Smooth muscle cell (in vitro differentiated cells): ENCODE data around the gene PRLHR. TPM values are rescaled to one million over a fixed set of nuclear protein-coding genes. Genes with fewer than 3 reads are reported as not detected.
A peak's percentile ranks its signal among the peaks of the same experiment; 100 is the strongest.

Source experiments
- DNase-seq: peaks from one replicate; lab custom pipeline; 2025; ENCODE audit not compliant: unreplicated experiment; lab: John Stamatoyannopoulos, UW
- H2AFZ ChIP-seq: fragments of 200-600 bp; sonication (generic); 2 replicates; pipeline ENCODE4 v1.6.0; 2016; ENCODE audit warnings: antibody characterized with exemption, low read depth, mild to moderate bottlenecking
- H3F3A ChIP-seq: fragments of 200-600 bp; sonication (generic); 2 replicates; pipeline ENCODE4 v1.6.0; 2017; ENCODE audit warnings: antibody characterized with exemption, low read depth
- H3K27ac ChIP-seq: fragments of 200-600 bp; sonication (generic); 2 replicates; pipeline ENCODE4 v1.5.1; 2016; ENCODE audit warnings: low read depth, mild to moderate bottlenecking
- H3K27me3 ChIP-seq: fragments of 200-600 bp; sonication (generic); 2 replicates; pipeline ENCODE4 v1.6.1; 2016; ENCODE audit warnings: low read depth, mild to moderate bottlenecking
- H3K36me3 ChIP-seq: fragments of 200-600 bp; sonication (generic); 2 replicates; pipeline ENCODE4 v1.5.1; 2016; ENCODE audit warnings: low read depth
- H3K4me1 ChIP-seq: fragments of 200-600 bp; sonication (generic); 2 replicates; pipeline ENCODE4 v1.5.1; 2016; ENCODE audit warnings: low read depth
- H3K4me2 ChIP-seq: fragments of 200-600 bp; sonication (generic); 2 replicates; pipeline ENCODE4 v1.6.0; 2016; ENCODE audit warnings: mild to moderate bottlenecking
- H3K4me3 ChIP-seq: fragments of 200-600 bp; sonication (generic); 2 replicates; pipeline ENCODE4 v1.5.1; 2016; ENCODE audit warnings: mild to moderate bottlenecking
- H3K79me2 ChIP-seq: fragments of 200-600 bp; sonication (generic); 2 replicates; pipeline ENCODE4 v1.6.0; 2016; ENCODE audit warnings: low read depth, mild to moderate bottlenecking
- H3K9ac ChIP-seq: fragments of 200-600 bp; sonication (generic); 2 replicates; pipeline ENCODE4 v1.6.0; 2016; ENCODE audit warnings: low read depth
- H3K9me3 ChIP-seq: fragments of 200-600 bp; sonication (generic); replicated peaks from 2 replicates; pipeline ENCODE4 v1.5.1; 2016; ENCODE audit warnings: low read depth
- H4K20me1 ChIP-seq: fragments of 200-600 bp; sonication (generic); 2 replicates; pipeline ENCODE4 v1.6.0; 2016; ENCODE audit warnings: low read depth
- CTCF ChIP-seq: fragments of 200-600 bp; sonication (generic); IDR thresholded peaks from 2 replicates; pipeline ENCODE4 v1.5.1; 2017; ENCODE audit warnings: borderline replicate concordance, mild to moderate bottlenecking, antibody characterized with exemption; ENCODE audit not compliant: insufficient read depth, poor library complexity, severe bottlenecking
- WGBS: methylation state at CpG from one replicate; pipeline ENCODE4 v1.1.7; 2016; ENCODE audit warnings: low lambda C conversion rate; 5-methylcytosine and 5-hydroxymethylcytosine counted together
- polyA plus RNA-seq: library from polyadenylated mRNA; unstranded; fragments of >200 nt; fragmentation: Nextera tagmentation; extraction: Ambion mirVana; gene quantifications from 2 replicates; pipeline ENCODE4 v1.2.1, GENCODE V29; 2016
- total RNA-seq: library from RNA; depleted of rRNA; stranded (reverse); fragments of >200 nt; gene quantifications from 2 replicates; pipeline ENCODE4 v1.2.3, GENCODE V29; 2014

Gene PRLHR
- total RNA-seq (not detected in 2 replicates), polyA plus RNA-seq (not detected in 2 replicates)

GRCh38 chr10:118595598-118596425 is at the start of gene PRLHR:
PRLHR (minus strand) TSS chr10:118595648; CDS start chr10:118595244, 404 bp downstream.
- peak; percentile 7 for DNase-seq
- H3K27me3 ChIP-seq = peaks cover 73% of the 10 kb centered on the region

GRCh38 chr10:118642228-118642627 is 46.8 kb upstream of the PRLHR start:
- Histone ChIP-seq H3K27me3 (peaks cover 5% of the 10 kb centered on the region), H3K27ac (no peak overlapping the region), H3K79me2 (no peaks in the 10 kb centered on the region), H3K9me3 (no peaks in the 10 kb centered on the region), H3K36me3 (no peaks in the 10 kb centered on the region), H3K9ac (no peak overlapping the region), H4K20me1 (no peaks in the 10 kb centered on the region), H3F3A (no peaks in the 10 kb centered on the region), H2AFZ (no peak overlapping the region), H3K4me3 (no peak overlapping the region), H3K4me1 (no peaks in the 10 kb centered on the region), H3K4me2 (no peak overlapping the region)
- no peak for TF ChIP-seq CTCF
- no peak for DNase-seq
- WGBS = 79% methylated on average over 2 of the region's 2 CpGs

More at GRCh38 chr10:118595598-118596425, at the start of gene PRLHR:
- Histone ChIP-seq H3K36me3 (no peaks in the 10 kb centered on the region), H3K9ac (no peak within 1 kb of the TSS), H3F3A (no peaks in the 10 kb centered on the region), H3K4me2 (no peak within 1 kb of the TSS), H3K27ac (no peak within 1 kb of the TSS), H3K79me2 (no peaks in the 10 kb centered on the region), H3K4me1 (peaks cover 4% of the 10 kb centered on the region), H4K20me1 (no peaks in the 10 kb centered on the region), H3K9me3 (no peaks in the 10 kb centered on the region), H2AFZ (no peak within 1 kb of the TSS), H3K4me3 (no peak within 1 kb of the TSS)
- no peak for TF ChIP-seq CTCF
- 6% methylated on average over 50 of the region's 52 CpGs for WGBS

GRCh38 chr10:118638680-118639079 is 43.2 kb upstream of the PRLHR start:
- no peak overlapping the region for H3K9ac ChIP-seq
- no peak overlapping the region for H2AFZ ChIP-seq
- no peaks in the 10 kb centered on the region for H3K36me3 ChIP-seq
- WGBS = 61% methylated on average over 9 of the region's 9 CpGs
- H3K4me2 ChIP-seq = no peak overlapping the region
- H4K20me1 ChIP-seq = no peaks in the 10 kb centered on the region
- H3K9me3 ChIP-seq = no peaks in the 10 kb centered on the region
- no peak for TF ChIP-seq CTCF
- H3K27ac ChIP-seq = no peak overlapping the region
- H3K79me2 ChIP-seq = no peaks in the 10 kb centered on the region
- no peaks in the 10 kb centered on the region for H3F3A ChIP-seq
- no peak overlapping the region for H3K4me3 ChIP-seq
- no peaks in the 10 kb centered on the region for H3K27me3 ChIP-seq
- no peak for DNase-seq
- no peaks in the 10 kb centered on the region for H3K4me1 ChIP-seq
